Activated T-cell treated with anti-CD3 and anti-CD28 coated beads, Interleukin-2, amount 50 U/mL, for 72 hours (primary cell): ENCODE data around the gene PLCH1. TPM values are rescaled to one million over a fixed set of nuclear protein-coding genes. Genes with fewer than 3 reads are reported as not detected.
A peak's percentile ranks its signal among the peaks of the same experiment; 100 is the strongest.

Experiments used
- ATAC-seq, 2 donors: fragments of 150-1000 bp; cut with Tn5 transposase; replicated peaks in 1 of 2; 2 replicates each; pipeline ENCODE4 v1.10.0; 2021; ENCODE audit warnings: moderate library complexity in 2 of 2, mild to moderate bottlenecking in 1 of 2
- DNase-seq, 2 donors: peaks; one replicate each; pipeline ENCODE4 v3.0.0; 2021 to 2022; ENCODE audit warnings: mixed read lengths in 1 of 2
- H3K27ac Mint-ChIP-seq: one replicate; pipeline ENCODE4 v1.8.0; 2022; ENCODE audit warnings: mild to moderate bottlenecking, moderate library complexity, mixed read lengths
- H3K27me3 Mint-ChIP-seq: one replicate; pipeline ENCODE4 v1.8.0; 2022; ENCODE audit warnings: low read depth, mixed read lengths
- H3K36me3 Mint-ChIP-seq, 2 donors: one replicate each; pipeline ENCODE4 v1.8.0; 2022; ENCODE audit warnings: mixed read lengths in 2 of 2, mild to moderate bottlenecking in 1 of 2; ENCODE audit not compliant: insufficient read depth in 2 of 2
- H3K4me1 Mint-ChIP-seq: one replicate; pipeline ENCODE4 v1.8.0; 2022; ENCODE audit warnings: low read depth, mixed read lengths
- H3K4me3 Mint-ChIP-seq, 2 donors: one replicate each; pipeline ENCODE4 v1.8.0; 2022; ENCODE audit warnings: mild to moderate bottlenecking in 2 of 2, mixed read lengths in 2 of 2, moderate library complexity in 2 of 2
- H3K9me3 Mint-ChIP-seq, 2 donors: one replicate each; pipeline ENCODE4 v1.8.0; 2022; ENCODE audit warnings: mixed read lengths in 2 of 2
- total RNA-seq, 2 donors: library from RNA; stranded (reverse); gene quantifications; one replicate each; pipeline ENCODE4 v1.2.3, GENCODE V29; 2022

Gene PLCH1
- total RNA-seq, 2 donors from 2014 or later = 0.14 to 1.1 TPM

DNA sequence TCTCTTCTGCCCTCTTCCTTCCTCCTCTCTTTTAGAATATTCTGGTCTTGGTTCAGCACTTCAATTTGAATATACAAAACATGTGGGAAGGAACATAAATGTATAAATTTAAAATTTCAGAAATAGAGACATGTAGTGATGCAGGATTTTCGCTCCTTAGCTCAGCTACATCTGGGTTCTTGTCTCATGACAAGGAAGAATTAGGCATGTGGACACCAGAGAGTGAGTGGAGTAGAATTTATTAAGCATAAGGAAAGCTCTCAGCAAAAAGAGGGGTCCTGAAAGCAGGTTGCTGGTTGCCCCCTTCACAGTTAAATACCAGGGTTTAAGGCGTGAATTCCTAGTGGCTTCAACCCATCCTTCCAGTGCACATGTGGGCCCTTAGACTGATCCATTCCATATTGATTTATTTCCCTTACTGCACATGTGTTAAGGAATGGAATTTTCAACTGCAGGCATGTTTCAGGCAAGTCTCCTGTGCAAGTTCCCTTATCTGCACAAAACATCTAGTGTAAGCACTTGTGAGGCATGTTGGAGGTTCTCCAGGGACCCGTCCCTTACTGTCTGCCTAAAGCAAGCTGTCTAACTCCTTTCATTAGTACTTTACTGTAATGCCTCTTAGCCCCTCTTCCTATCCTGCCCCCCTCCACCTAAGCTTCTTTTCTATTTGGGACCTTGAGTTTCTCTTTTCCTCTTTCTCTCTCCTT lies 318.2 kb downstream of the PLCH1 start:
- peaks cover 1 to 5% of the 10 kb centered on the region in 2 donors for H3K9me3 Mint-ChIP-seq
- no peak for ATAC-seq
- no peak overlapping the region for H3K4me3 Mint-ChIP-seq
- no peak for DNase-seq
- no peaks in the 10 kb centered on the region for H3K36me3 Mint-ChIP-seq
- no peaks in the 10 kb centered on the region for H3K27me3 Mint-ChIP-seq
- H3K27ac Mint-ChIP-seq = no peak overlapping the region
- H3K4me1 Mint-ChIP-seq = no peaks in the 10 kb centered on the region

DNA sequence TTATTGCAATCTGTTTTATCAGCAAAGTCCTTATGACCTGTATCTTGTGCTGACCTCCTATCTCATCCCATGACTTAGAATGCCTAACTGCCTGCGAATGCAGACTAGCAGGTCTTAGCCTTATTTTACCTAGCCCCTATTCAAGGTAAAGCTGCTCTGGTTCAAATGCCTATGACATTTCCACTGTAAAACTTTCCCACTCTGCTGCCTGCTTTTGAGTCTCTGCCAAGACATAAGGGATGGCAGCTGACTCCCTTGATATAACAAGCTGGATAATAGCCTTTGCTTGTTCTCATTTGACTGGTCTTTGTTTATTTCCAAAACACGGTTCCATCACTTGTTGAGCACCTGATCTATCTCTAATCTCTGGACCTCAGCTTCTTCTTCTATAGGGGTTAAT lies 319.5 kb downstream of the PLCH1 start:
- no peak for ATAC-seq
- H3K9me3 Mint-ChIP-seq = peaks cover 1 to 5% of the 10 kb centered on the region in 2 donors

DNA sequence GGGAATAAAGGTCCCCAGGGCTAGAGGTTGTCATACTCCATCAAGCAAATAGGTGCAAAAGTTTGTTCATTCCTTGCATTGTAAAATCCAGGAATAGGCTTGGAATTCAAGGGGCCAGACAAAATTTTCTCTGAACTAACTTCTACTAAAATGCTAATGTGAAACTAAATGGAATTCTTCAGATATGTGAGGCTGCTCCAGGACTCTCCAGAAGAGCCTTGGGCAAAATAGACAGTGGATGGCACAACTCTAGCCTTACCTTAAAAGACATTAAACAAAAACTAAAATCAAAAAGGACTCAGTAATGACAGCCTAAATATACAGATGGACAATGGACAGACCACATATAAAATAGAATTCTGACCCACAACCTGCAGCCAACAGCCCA lies 320.6 kb downstream of the PLCH1 start:
- Mint-ChIP-seq H3K9me3 (peaks cover 1 to 5% of the 10 kb centered on the region in 2 donors), H3K4me1 (no peaks in the 10 kb centered on the region), H3K27ac (no peak overlapping the region), H3K27me3 (no peaks in the 10 kb centered on the region), H3K36me3 (no peaks in the 10 kb centered on the region), H3K4me3 (no peak overlapping the region)
- DNase-seq (no peak), ATAC-seq (no peak)

More for the DNA sequence above, 319.5 kb downstream of the PLCH1 start:
- Mint-ChIP-seq H3K4me3 (no peak overlapping the region), H3K4me1 (no peaks in the 10 kb centered on the region), H3K27ac (no peak overlapping the region), H3K27me3 (no peaks in the 10 kb centered on the region), H3K36me3 (no peaks in the 10 kb centered on the region)
- no peak for DNase-seq

DNA sequence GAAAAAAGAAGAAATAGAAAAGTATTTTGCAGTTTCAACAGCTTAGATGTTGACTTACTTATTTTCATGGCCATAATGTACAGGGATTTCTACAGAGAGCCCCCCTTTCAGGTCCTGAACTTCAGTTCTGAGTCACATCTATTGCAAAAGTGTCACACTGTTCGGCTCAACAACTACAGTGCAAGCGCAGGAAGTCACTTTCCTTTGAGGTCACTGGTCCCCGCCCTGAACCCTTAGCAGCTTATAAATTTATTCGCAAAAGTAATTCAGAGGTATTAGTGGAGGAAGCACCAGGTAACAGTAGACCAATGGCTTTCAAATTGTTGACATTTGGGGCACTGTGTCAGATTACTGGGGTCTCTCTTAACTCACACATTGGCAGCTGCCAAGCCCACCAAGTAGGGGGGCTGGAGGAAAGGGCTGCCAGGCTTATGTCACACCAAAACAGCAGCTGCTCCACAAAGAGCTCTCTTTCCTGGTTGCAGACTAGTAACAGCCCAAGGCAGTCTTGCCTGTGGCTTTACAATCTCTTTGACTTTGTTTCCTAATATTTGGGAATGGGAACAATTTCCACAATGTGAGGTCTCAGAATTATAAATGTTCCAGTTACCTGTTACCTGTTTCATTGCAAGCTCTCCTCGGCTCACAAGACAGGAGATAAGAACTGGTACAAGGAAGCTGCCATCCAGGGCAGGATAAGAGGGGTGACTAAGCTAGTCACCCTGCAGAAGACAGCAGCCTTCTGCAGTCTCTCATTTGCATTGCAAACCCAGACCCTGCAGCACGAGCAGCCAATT lies 321.1 kb downstream of the PLCH1 start:
- Mint-ChIP-seq H3K9me3 (peaks cover 1 to 5% of the 10 kb centered on the region in 2 donors), H3K4me3 (no peak overlapping the region), H3K36me3 (no peaks in the 10 kb centered on the region), H3K27me3 (no peaks in the 10 kb centered on the region), H3K4me1 (no peaks in the 10 kb centered on the region), H3K27ac (no peak overlapping the region)
- no peak for DNase-seq
- ATAC-seq = no peak

DNA sequence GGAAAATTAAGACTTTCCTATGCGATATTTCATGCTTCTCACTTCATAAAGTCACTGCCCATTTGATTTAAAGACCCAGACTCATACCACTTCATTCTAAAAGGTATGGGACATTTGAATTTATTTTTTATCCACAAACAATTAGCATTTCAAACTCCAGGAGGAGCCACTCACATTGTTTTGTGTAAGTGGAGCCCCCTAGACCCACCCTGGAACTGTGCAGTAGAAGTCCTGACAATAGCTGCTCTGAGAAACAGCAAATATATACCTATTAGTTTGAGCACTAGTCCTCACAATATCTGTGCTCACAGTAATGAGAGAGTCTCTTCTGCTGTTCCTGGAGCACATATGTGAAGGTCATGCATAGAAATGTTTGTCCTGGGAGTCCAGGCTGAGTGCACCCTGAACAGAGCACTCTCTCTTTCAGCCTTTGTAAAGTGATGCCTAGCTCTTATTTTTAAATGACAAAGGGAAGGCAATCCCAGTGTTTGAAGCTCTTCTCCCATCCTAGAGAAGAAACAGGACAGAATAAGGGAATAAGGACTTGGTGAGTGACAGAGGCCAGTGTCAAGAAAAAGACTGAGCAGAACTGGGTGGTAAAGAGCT lies 323.9 kb downstream of the PLCH1 start:
- H3K9me3 Mint-ChIP-seq = peaks cover 0 to 2% of the 10 kb centered on the region in 2 donors
- no peak for ATAC-seq
- no peaks in the 10 kb centered on the region for H3K36me3 Mint-ChIP-seq
- no peak for DNase-seq
- H3K27me3 Mint-ChIP-seq = no peaks in the 10 kb centered on the region
- H3K4me1 Mint-ChIP-seq = no peaks in the 10 kb centered on the region
- H3K27ac Mint-ChIP-seq = no peak overlapping the region
- H3K4me3 Mint-ChIP-seq = no peak overlapping the region

DNA sequence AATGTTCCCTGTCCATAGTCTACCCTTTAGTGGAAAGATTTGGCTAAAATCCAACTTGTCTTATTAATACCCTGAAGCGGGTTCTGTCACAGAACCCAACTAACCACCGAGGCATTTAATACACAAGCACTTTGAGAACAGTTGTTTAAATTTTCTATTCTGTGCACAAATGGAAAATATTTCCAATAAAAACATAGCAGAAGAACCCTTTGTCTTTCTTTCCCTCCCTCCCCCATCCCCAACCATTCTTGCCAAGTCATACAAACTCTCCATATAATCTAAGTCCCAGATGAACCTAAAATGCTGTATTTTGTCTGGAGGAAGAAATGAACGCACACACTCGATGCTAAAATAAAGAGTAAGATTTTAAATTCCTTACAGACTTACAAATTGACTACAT lies 324.5 kb downstream of the PLCH1 start:
- no peaks in the 10 kb centered on the region for H3K27me3 Mint-ChIP-seq
- no peak for DNase-seq
- H3K27ac Mint-ChIP-seq = no peak overlapping the region
- H3K9me3 Mint-ChIP-seq = peaks cover 0 to 2% of the 10 kb centered on the region in 2 donors
- ATAC-seq = no peak
- no peaks in the 10 kb centered on the region for H3K4me1 Mint-ChIP-seq
- no peak overlapping the region for H3K4me3 Mint-ChIP-seq
- no peaks in the 10 kb centered on the region for H3K36me3 Mint-ChIP-seq

DNA sequence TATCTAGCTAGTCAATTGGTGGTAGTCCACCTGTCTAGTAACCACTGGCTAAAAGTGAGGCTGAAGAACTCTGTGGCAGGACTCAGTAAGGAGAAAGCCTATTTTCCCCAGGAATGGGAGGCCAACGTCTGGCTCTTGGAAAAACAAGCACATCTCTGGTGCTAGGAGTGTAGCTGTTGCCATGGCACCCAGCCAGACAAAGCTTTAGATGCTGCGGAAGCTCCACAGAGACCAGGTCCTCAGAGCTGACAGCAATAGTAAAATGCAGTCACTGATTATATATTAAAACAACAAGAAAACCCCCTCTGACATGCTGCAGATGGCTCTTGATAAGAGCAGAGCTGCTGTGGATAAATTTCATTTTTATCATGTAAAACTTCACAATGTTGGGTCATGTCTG lies 326.5 kb downstream of the PLCH1 start:
- Mint-ChIP-seq H3K27ac (no peak overlapping the region), H3K36me3 (no peaks in the 10 kb centered on the region), H3K9me3 (peaks cover 0 to 2% of the 10 kb centered on the region in 2 donors), H3K4me1 (no peaks in the 10 kb centered on the region), H3K27me3 (no peaks in the 10 kb centered on the region), H3K4me3 (no peak overlapping the region)
- ATAC-seq = no peak
- DNase-seq = no peak

DNA sequence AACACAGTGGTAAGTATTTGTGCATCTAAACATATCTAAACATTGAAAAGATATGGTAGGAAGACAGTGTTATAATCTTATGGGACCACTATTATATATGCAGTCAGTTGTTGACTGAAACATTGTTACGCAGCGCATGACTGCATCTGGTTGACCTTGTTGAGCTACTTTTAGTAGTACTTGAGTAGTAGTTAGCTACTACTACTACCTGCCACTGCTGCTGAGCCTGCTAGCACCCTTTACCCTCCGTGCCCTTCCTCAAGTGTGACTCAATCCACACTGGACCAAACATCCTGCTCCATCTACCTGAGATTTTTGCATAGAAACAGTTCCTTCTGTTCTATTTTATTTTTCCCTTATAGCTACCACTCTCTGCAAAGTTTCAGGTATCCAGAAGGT lies 327.8 kb downstream of the PLCH1 start:
- no peaks in the 10 kb centered on the region for H3K9me3 Mint-ChIP-seq
- no peak for DNase-seq
- H3K4me1 Mint-ChIP-seq = no peaks in the 10 kb centered on the region
- no peak for ATAC-seq
- H3K27me3 Mint-ChIP-seq = no peaks in the 10 kb centered on the region
- H3K27ac Mint-ChIP-seq = no peak overlapping the region
- H3K36me3 Mint-ChIP-seq = no peaks in the 10 kb centered on the region
- no peak overlapping the region for H3K4me3 Mint-ChIP-seq

DNA sequence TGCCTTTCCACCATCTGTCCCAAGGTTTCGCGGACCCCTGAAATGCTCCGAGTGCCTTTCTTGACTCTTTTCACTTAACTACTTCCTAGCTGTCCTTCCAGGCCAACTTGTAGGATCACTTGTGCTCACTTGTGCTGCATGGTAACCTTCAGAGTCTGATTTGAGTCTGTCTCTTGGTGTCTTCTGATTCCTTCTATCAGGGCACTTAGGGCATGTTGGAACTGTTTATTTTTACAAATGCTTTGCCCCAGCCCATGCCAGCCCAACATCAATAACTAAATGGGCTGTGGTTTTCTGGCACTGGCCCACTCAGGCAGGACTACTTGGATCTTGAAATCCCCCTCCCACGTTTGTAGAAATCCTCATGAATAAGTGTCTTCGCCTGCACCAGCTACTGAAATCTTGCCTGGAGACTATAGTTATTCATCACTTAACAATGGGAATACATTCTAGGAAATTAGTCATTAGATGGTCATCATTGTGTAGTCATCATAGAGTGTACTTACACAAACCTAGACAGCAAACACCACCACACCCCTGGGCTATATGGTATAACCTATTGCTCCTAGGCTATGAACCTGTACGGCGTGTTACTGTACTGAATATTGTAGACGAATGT lies 328.3 kb downstream of the PLCH1 start:
- DNase-seq (no peak), ATAC-seq (no peak)
- Mint-ChIP-seq H3K9me3 (no peaks in the 10 kb centered on the region), H3K4me1 (no peaks in the 10 kb centered on the region), H3K4me3 (no peak overlapping the region), H3K36me3 (no peaks in the 10 kb centered on the region), H3K27me3 (no peaks in the 10 kb centered on the region), H3K27ac (no peak overlapping the region)

DNA sequence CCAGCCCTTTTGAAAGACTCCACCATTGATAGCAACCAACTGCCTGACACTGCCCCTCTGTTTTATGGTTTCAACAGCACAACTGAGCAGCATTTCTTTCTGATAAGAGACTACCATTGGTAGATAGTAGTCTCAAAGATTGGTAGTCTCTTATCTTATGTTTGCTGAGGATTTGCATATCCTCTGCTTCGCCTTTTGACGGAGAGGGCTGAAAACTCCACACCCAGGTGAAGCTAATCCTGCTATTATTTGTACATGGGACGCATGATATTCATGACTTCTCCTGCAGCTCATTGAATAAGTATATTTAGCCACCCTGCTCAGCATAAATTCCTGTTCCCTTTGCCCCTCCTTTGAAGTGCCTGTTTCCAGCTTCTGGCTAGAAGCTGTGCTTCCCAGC lies 332.0 kb downstream of the PLCH1 start:
- Mint-ChIP-seq H3K4me1 (no peaks in the 10 kb centered on the region), H3K9me3 (no peaks in the 10 kb centered on the region), H3K36me3 (no peaks in the 10 kb centered on the region), H3K4me3 (no peak overlapping the region), H3K27ac (no peak overlapping the region), H3K27me3 (no peaks in the 10 kb centered on the region)
- DNase-seq = no peak
- no peak for ATAC-seq

DNA sequence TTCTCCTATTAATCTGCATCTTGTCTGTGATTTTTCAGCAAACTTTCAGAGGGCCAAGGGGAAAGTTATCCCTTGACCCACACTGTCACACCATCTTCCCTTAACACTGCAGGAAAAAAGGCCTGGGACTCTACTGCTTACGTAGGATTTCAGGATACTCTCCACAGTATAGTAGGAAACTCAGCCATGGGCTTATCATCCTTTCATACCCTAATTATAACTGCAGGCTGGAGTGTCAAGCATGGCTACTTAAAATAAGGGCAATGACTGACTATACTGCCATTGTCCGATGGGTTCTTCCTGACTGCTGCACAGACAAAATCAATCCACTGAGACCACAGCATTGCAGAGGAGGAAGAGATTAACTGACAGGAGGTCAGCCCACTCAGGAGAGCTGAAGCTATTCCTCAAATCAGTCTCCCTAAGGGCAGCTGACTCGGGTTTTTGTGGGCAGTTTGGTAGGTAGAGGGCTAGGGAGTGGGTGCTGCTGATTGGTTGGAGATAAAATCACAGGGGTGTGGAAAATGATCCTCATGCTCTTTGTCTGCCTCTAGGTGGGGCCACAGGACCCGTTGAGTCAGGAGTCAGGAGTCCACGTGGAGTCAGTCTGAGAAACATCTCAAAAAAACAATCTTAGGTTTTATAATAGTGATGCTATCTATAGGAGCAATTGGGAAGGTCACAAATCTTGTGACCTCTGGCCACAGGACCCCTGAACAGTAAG lies 333.2 kb downstream of the PLCH1 start:
- peak; percentile 2 to 3 for DNase-seq
- H3K27ac Mint-ChIP-seq = no peak overlapping the region
- H3K27me3 Mint-ChIP-seq = no peaks in the 10 kb centered on the region
- peak in 1 of 2 donors; percentile 37 for ATAC-seq
- no peaks in the 10 kb centered on the region for H3K4me1 Mint-ChIP-seq
- no peaks in the 10 kb centered on the region for H3K9me3 Mint-ChIP-seq
- no peaks in the 10 kb centered on the region for H3K36me3 Mint-ChIP-seq
- H3K4me3 Mint-ChIP-seq = no peak overlapping the region

DNA sequence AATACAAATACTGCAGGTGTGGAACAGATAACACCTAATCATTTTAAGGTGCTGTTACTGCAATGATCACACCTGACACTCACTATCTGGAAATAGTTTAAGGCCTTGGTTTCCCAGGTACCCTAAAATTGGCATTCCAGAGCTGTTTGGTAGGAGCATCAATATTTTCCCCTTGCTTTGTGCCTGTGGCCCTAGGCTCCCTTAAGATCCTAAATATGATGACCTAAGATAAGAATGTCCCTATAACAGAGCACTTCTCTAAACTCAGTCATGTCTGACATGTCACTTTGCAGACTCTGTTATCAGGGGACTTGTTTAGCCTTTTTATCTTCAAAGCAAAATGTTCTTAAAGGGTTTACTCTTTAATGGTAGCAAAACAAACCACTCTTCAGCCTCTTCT lies 335.5 kb downstream of the PLCH1 start:
- DNase-seq = no peak
- H3K27me3 Mint-ChIP-seq = no peaks in the 10 kb centered on the region
- H3K4me3 Mint-ChIP-seq = no peak overlapping the region
- no peak for ATAC-seq
- H3K4me1 Mint-ChIP-seq = no peaks in the 10 kb centered on the region
- H3K9me3 Mint-ChIP-seq = no peaks in the 10 kb centered on the region
- H3K27ac Mint-ChIP-seq = no peak overlapping the region
- H3K36me3 Mint-ChIP-seq = no peaks in the 10 kb centered on the region

DNA sequence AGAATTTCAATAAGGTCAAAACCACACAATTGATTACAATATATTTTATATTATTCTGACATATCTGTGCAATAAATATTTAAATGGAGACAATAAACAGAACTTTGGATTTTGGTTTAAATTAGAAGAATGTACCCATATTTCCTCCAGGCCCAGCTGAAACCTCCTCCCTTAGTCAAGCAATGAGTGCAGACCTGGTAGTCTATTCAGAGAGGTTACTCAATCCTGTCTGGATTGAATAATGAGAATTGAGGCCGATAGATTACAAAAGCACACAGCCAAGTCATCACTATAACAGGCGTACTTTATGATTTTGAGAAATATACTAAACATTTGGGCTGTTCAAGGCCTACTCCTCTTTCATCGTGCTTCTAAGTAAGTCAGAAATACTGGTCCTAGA lies 336.9 kb downstream of the PLCH1 start:
- DNase-seq (no peak), ATAC-seq (no peak)
- Mint-ChIP-seq H3K27ac (no peak overlapping the region), H3K27me3 (no peaks in the 10 kb centered on the region), H3K4me3 (no peak overlapping the region), H3K36me3 (no peaks in the 10 kb centered on the region), H3K9me3 (no peaks in the 10 kb centered on the region), H3K4me1 (no peaks in the 10 kb centered on the region)
